WTC11 (cell line): Measurements from ENCODE around the gene LAMA4.

Experiments used
- CREB1 ChIP-seq: sonication (generic); formaldehyde crosslinking; IDR thresholded peaks from 2 replicates; pipeline ENCODE4 v1.8.0; 2023; ENCODE audit warnings: mild to moderate bottlenecking, missing genetic modification reagents
- ESRRA ChIP-seq: sonication (generic); formaldehyde crosslinking; IDR thresholded peaks from 2 replicates; pipeline ENCODE4 v1.8.1; 2022; ENCODE audit warnings: mild to moderate bottlenecking, missing genetic modification reagents, borderline replicate concordance
- FOXP1 ChIP-seq: sonication (generic); formaldehyde crosslinking; IDR thresholded peaks from 2 replicates; pipeline ENCODE4 v1.8.0; 2022; ENCODE audit warnings: missing genetic modification reagents, mild to moderate bottlenecking, moderate library complexity, borderline replicate concordance
- NFYB ChIP-seq: sonication (generic); formaldehyde crosslinking; conservative IDR thresholded peaks from 2 replicates; pipeline ENCODE4 v1.8.0; 2022; ENCODE audit warnings: low read depth, missing genetic modification reagents
- NR1H2 ChIP-seq: sonication (generic); formaldehyde crosslinking; IDR thresholded peaks from 2 replicates; pipeline ENCODE4 v1.9.0; 2021; ENCODE audit warnings: mild to moderate bottlenecking, moderate library complexity, missing genetic modification reagents
- ZBTB21 ChIP-seq: sonication (generic); formaldehyde crosslinking; IDR thresholded peaks from 2 replicates; pipeline ENCODE4 v1.8.1; 2023; ENCODE audit warnings: mild to moderate bottlenecking, missing genetic modification reagents, borderline replicate concordance
- TF ChIP-seq, protein P1 (sequence below): fragments of 200-600 bp; IDR thresholded peaks from 2 replicates; pipeline ENCODE4 v1.8.0; 2022; ENCODE audit warnings: antibody characterized with exemption
- TF ChIP-seq, protein P2 (sequence below): sonication (generic); formaldehyde crosslinking; IDR thresholded peaks from 2 replicates; pipeline ENCODE4 v1.8.1; 2022; ENCODE audit warnings: low read depth, missing genetic modification reagents, borderline replicate concordance
- TF ChIP-seq, protein P3 (sequence below): sonication (generic); formaldehyde crosslinking; IDR thresholded peaks from 2 replicates; pipeline ENCODE4 v1.8.1; 2022; ENCODE audit warnings: missing genetic modification reagents, borderline replicate concordance

DNA sequence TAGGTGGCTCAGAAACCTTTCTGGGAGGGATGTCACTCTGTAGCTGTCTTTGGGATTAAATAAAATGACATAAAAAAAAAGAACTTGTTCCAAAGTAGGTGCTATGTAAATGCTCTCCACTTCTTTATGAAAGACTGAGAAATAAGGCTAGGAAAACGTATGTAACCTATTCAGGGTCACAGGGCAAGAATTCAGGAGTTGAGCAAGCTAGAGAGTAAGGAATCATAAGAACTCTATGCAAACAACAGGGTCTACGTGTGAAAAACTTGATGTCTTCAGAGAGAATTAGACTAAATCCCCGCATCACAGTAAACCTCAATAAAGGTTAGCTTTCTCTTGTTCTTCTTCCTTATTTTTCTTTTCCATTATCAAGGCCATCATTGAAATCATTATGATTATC, 59.2 kb downstream of the LAMA4 start:
- TF ChIP-seq ESRRA (no peak), ZBTB21 (CRISPR knock-in tag) (no peak), NR1H2 (CRISPR knock-in tag) (no peak), NFYB (no peak), CREB1 (CRISPR knock-in tag) (no peak), FOXP1 (no peak)
- TF ChIP-seq, protein P1, sequence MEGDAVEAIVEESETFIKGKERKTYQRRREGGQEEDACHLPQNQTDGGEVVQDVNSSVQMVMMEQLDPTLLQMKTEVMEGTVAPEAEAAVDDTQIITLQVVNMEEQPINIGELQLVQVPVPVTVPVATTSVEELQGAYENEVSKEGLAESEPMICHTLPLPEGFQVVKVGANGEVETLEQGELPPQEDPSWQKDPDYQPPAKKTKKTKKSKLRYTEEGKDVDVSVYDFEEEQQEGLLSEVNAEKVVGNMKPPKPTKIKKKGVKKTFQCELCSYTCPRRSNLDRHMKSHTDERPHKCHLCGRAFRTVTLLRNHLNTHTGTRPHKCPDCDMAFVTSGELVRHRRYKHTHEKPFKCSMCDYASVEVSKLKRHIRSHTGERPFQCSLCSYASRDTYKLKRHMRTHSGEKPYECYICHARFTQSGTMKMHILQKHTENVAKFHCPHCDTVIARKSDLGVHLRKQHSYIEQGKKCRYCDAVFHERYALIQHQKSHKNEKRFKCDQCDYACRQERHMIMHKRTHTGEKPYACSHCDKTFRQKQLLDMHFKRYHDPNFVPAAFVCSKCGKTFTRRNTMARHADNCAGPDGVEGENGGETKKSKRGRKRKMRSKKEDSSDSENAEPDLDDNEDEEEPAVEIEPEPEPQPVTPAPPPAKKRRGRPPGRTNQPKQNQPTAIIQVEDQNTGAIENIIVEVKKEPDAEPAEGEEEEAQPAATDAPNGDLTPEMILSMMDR, result no peak
- TF ChIP-seq, protein P2, sequence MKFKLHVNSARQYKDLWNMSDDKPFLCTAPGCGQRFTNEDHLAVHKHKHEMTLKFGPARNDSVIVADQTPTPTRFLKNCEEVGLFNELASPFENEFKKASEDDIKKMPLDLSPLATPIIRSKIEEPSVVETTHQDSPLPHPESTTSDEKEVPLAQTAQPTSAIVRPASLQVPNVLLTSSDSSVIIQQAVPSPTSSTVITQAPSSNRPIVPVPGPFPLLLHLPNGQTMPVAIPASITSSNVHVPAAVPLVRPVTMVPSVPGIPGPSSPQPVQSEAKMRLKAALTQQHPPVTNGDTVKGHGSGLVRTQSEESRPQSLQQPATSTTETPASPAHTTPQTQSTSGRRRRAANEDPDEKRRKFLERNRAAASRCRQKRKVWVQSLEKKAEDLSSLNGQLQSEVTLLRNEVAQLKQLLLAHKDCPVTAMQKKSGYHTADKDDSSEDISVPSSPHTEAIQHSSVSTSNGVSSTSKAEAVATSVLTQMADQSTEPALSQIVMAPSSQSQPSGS (CRISPR knock-in tag), result no peak
- TF ChIP-seq, protein P3, sequence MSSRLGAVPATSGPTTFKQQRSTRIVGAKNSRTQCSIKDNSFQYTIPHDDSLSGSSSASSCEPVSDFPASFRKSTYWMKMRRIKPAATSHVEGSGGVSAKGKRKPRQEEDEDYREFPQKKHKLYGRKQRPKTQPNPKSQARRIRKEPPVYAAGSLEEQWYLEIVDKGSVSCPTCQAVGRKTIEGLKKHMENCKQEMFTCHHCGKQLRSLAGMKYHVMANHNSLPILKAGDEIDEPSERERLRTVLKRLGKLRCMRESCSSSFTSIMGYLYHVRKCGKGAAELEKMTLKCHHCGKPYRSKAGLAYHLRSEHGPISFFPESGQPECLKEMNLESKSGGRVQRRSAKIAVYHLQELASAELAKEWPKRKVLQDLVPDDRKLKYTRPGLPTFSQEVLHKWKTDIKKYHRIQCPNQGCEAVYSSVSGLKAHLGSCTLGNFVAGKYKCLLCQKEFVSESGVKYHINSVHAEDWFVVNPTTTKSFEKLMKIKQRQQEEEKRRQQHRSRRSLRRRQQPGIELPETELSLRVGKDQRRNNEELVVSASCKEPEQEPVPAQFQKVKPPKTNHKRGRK (CRISPR knock-in tag), result no peak
